ENCODE results near the gene DEPP1. TPM values are rescaled to one million over a fixed set of nuclear protein-coding genes. Genes with fewer than 3 reads are reported as not detected.
A peak's percentile ranks its signal among the peaks of the same experiment; 100 is the strongest.

Gene DEPP1
- polyA plus RNA-seq, 2 of the 4 experiments (the other 2 are of a cell fraction): 0.46 to 0.92 TPM

DNA sequence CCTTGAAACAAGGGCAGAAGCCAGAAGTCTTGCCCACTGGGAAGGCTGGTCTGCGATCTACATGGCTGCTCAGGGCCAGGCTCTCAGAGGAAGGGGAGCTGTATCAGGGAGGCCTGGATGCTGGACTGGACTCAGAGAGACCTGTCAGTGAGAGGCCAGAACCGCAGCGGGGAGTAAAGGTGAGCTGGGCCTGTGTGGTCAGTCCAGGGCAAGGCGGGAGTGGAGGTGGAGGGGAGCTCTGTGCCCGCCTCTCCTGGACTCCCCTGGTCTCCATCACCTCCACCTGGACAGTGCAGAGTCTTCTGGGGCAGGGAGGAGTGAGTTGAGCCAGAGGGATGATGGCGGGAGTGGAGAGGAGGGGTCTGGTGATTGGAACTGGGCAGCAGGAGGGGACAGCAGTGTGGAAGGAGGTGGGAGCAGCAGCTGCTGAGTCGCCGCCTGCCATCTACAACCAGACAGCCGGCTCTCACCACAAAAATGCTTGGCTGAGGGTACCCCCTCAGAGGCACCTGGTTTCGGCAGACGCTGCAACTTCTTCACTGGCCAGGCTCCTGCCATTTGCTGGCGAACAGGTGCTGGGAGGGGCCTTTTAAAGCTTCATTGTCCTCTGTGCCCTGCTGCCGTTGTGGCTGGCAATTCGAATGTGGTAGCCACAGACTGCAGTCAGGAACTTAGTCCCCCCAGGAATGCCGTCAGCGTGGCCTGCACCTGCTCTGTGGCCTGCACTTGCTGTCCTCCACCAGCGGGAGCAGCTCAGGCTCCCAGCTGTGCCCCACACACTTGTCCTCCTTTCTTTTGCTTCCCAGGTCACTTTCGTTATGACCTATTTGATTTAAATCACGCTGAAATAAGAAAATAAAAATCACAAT lies 15.5 kb downstream of the DEPP1 start:
- DNase-seq (ENCODE audit: low read depth in 1 of 2, low spot score in 1 of 2): no peak
- Histone ChIP-seq H3K9me3 (no peaks in the 10 kb centered on the region), H3K27ac (peak overlapping the region in 1 of 2 experiments; percentile 46; a peak in 1 of 6 replicates), H3K4me1 (peaks cover 18% of the 10 kb centered on the region; the same call in 2 of the 3 replicates), H3K4me2 (no peak overlapping the region), H3K4me3 (no peak overlapping the region)
- TF ChIP-seq, protein P1, sequence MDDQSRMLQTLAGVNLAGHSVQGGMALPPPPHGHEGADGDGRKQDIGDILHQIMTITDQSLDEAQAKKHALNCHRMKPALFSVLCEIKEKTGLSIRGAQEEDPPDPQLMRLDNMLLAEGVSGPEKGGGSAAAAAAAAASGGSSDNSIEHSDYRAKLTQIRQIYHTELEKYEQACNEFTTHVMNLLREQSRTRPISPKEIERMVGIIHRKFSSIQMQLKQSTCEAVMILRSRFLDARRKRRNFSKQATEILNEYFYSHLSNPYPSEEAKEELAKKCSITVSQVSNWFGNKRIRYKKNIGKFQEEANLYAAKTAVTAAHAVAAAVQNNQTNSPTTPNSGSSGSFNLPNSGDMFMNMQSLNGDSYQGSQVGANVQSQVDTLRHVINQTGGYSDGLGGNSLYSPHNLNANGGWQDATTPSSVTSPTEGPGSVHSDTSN (IDR thresholded peaks at IDR 0.05): no peak
- TF ChIP-seq CBX2 (IDR thresholded peaks at IDR 0.05; ENCODE audit: borderline replicate concordance, low read depth): no peak
- no peak for TF ChIP-seq EHF (CRISPR knock-in tag; IDR thresholded peaks at IDR 0.05)
- TF ChIP-seq FOSL2 (IDR thresholded peaks at IDR 0.05): no peak
- TF ChIP-seq FOSL2 (CRISPR knock-in tag; IDR thresholded peaks at IDR 0.05): no peak
- TF ChIP-seq, protein P2, sequence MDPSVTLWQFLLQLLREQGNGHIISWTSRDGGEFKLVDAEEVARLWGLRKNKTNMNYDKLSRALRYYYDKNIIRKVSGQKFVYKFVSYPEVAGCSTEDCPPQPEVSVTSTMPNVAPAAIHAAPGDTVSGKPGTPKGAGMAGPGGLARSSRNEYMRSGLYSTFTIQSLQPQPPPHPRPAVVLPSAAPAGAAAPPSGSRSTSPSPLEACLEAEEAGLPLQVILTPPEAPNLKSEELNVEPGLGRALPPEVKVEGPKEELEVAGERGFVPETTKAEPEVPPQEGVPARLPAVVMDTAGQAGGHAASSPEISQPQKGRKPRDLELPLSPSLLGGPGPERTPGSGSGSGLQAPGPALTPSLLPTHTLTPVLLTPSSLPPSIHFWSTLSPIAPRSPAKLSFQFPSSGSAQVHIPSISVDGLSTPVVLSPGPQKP (IDR thresholded peaks at IDR 0.05; ENCODE audit: low read depth, low read length): no peak
- TF ChIP-seq ZFP36 (IDR thresholded peaks at IDR 0.05; ENCODE audit: borderline replicate concordance, partially characterized antibody): no peak
- TF ChIP-seq, protein P3, sequence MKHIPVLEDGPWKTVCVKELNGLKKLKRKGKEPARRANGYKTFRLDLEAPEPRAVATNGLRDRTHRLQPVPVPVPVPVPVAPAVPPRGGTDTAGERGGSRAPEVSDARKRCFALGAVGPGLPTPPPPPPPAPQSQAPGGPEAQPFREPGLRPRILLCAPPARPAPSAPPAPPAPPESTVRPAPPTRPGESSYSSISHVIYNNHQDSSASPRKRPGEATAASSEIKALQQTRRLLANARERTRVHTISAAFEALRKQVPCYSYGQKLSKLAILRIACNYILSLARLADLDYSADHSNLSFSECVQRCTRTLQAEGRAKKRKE (CRISPR knock-in tag; IDR thresholded peaks at IDR 0.05; ENCODE audit: low read depth): no peak
- ChIA-PET CTCF (interaction anchor here (0.5 to 4.7 kb wide), 10 partner anchors 10 to 1497 kb away, joined by 3 to 22 read pairs (median 4); partner anchors contain the start of gene DEPP1), POLR2A (interaction anchor here (0.6 to 1.5 kb wide), 3 partner anchors 13 to 23 kb away, joined by 3 to 8 read pairs (median 5); partner anchors contain the start of gene DEPP1)
- no peak for ATAC-seq
- 85% methylated on average over 19 of the region's 19 CpGs for WGBS (ENCODE audit: missing lambda C conversion rate)
- FAIRE-seq: no peak

DNA sequence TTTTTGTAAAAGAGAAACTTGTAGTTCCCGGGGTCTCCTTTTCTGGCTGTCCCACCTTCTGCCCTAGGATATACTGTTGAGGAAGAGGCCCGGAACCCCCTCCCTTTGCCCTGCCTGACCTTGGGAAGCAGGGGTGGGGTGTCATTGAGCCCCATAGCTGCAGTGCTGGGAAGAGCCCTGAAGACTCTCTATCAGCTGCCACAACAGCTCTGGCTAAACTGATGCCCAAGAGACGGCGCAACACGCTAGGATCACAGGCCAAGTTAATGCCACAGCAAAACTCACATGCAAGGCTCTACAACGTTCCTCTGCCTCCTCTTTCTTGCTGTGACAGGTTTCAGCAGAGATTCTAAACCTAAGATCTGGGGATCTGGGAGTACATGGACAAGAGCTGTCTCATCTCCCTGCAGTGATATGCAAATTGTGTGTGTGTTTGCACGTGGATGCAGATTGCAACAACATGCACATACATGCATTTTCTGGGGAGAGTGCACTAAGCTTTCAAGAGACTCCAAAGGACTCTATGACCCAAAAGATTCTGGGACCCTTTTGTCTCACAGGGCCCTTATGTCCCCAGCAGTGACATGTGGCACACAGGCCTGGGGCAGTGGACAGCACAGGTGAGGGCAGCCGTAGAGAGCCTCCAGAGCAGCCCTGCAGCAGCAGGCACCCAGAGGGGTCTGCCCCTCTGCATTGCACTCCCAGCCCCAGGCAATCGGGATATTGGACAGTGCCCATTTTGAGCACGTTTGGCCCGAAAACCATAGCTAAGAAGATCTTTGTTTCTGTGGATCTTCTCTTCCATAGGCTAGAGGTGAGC lies 16.5 kb downstream of the DEPP1 start:
- ATAC-seq (no peak), DNase-seq (ENCODE audit: low read depth in 1 of 2, low spot score in 1 of 2) (no peak), FAIRE-seq (no peak)
- Histone ChIP-seq H3K4me3 (no peak overlapping the region), H3K4me2 (no peak overlapping the region), H3K27ac (no peak overlapping the region), H3K9me3 (no peaks in the 10 kb centered on the region), H3K4me1 (peaks cover 19% of the 10 kb centered on the region; the same call in 2 of the 3 replicates)
- 84% methylated on average over 11 of the region's 11 CpGs for WGBS (ENCODE audit: missing lambda C conversion rate)
- TF ChIP-seq CHD2 (IDR thresholded peaks at IDR 0.05; ENCODE audit: low read length, partially characterized antibody): no peak
- no peak for TF ChIP-seq RNF2 (IDR thresholded peaks at IDR 0.05; ENCODE audit: borderline replicate concordance, low read depth)
- ChIA-PET POLR2A (interaction anchor here (0.6 to 1.5 kb wide), 2 partner anchors 14 to 24 kb away, joined by 3 to 8 read pairs; no protein-coding TSS in a partner anchor), CTCF (interaction anchor here (0.5 to 4.7 kb wide), 9 partner anchors 9 to 1411 kb away, joined by 3 to 22 read pairs (median 5); partner anchors contain the start of gene DEPP1)

DNA sequence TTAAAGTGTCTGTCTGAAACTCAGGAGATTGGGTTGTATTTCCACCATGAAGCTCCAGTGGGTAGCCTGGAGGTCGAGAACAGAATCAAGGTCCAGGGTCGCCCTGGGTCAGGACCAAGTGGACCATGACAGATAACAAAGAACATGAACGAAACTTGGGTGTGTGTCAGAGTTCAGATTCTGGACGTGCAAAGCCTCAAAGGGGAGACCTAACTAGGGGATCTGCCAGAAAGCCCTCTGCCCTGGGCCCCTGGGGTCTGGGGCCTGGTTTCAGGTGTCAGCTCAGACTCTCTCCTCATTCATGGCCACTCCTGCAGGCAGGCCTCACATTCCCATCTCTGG lies 17.4 kb downstream of the DEPP1 start:
- POLR2A ChIA-PET: no interaction called here
- ATAC-seq: no peak
- CTCF ChIA-PET: interaction anchor here (0.8 to 4.7 kb wide), 5 partner anchors 11 to 34 kb away, joined by 3 to 22 read pairs (median 5); no protein-coding TSS in a partner anchor
- Histone ChIP-seq H3K4me1 (peaks cover 15% of the 10 kb centered on the region; the same call in 2 of the 3 replicates), H3K4me2 (no peak overlapping the region), H3K27ac (no peak overlapping the region), H3K9me3 (no peaks in the 10 kb centered on the region), H3K4me3 (no peak overlapping the region)
- FAIRE-seq: no peak
- WGBS (ENCODE audit: missing lambda C conversion rate): 85% methylated on average over 3 of the region's 4 CpGs
- TF ChIP-seq, protein P2 (IDR thresholded peaks at IDR 0.05; ENCODE audit: low read depth, low read length): no peak
- DNase-seq (ENCODE audit: low read depth in 1 of 2, low spot score in 1 of 2): no peak
